Fibroblast of lung (primary cell): Measurements from ENCODE around the gene UBE4B. TPM values are rescaled to one million over a fixed set of nuclear protein-coding genes. Genes with fewer than 3 reads are reported as not detected.
"Not testable (repeated sequence)": the region's sequence is repeated elsewhere in the genome, so short reads cannot be mapped to it uniquely, and the experiment has no call there.

Experiments
- DNase-seq, 2 donors: peaks; one replicate each; pipeline versions ENCODE4 v3.0.0 to v3.0.0-alpha.2; 2010; ENCODE audit warnings: low read depth in 2 of 2
- H2AFZ ChIP-seq: 2 replicates; pipeline ENCODE4 v1.5.1; 2012; ENCODE audit warnings: low read length, control low read depth, inconsistent platforms
- H3K27ac ChIP-seq: 2 replicates; pipeline ENCODE4 v1.5.1; 2011; ENCODE audit warnings: low read length, control low read depth; ENCODE audit not compliant: insufficient read depth
- H3K27me3 ChIP-seq: 2 replicates; pipeline ENCODE4 v1.5.1; 2011; ENCODE audit warnings: mild to moderate bottlenecking, low read length; ENCODE audit not compliant: control insufficient read depth, insufficient read depth
- H3K36me3 ChIP-seq: 2 replicates; pipeline ENCODE4 v1.5.1; 2011; ENCODE audit warnings: low read length; ENCODE audit not compliant: control insufficient read depth, insufficient read depth
- H3K4me1 ChIP-seq: 2 replicates; pipeline ENCODE4 v1.5.1; 2011; ENCODE audit warnings: low read length; ENCODE audit not compliant: control insufficient read depth, insufficient read depth; ENCODE audit errors: extremely low read depth
- H3K4me2 ChIP-seq: 2 replicates; pipeline ENCODE4 v1.5.1; 2011; ENCODE audit warnings: low read length, control low read depth; ENCODE audit not compliant: insufficient read depth; ENCODE audit errors: extremely low read depth
- H3K4me3 ChIP-seq, 4 experiments: fragments of 200-600 bp in 1 of 4; sonication (generic) in 1 of 4; replicated peaks in 1 of 4; 2 replicates each; pipeline ENCODE4 v1.5.1; 2011 to 2016; ENCODE audit warnings: low read length in 4 of 4, low read depth in 3 of 4, mild to moderate bottlenecking in 3 of 4, control low read depth in 2 of 4, inconsistent platforms in 1 of 4, mixed read lengths in 1 of 4; ENCODE audit not compliant: insufficient read depth in 1 of 4; ENCODE audit errors: control extremely low read depth in 1 of 4
- H3K79me2 ChIP-seq: 2 replicates; pipeline ENCODE4 v1.5.1; 2012; ENCODE audit warnings: mild to moderate bottlenecking, low read length, inconsistent platforms; ENCODE audit not compliant: control insufficient read depth, insufficient read depth
- H3K9ac ChIP-seq: 2 replicates; pipeline ENCODE4 v1.5.1; 2011; ENCODE audit warnings: mild to moderate bottlenecking, low read length, control low read depth; ENCODE audit not compliant: insufficient read depth
- H3K9me3 ChIP-seq: 2 replicates; pipeline ENCODE4 v1.5.1; 2012; ENCODE audit warnings: low read depth, low read length; ENCODE audit not compliant: control insufficient read depth, insufficient read depth
- H4K20me1 ChIP-seq: 2 replicates; pipeline ENCODE4 v1.5.1; 2011; ENCODE audit warnings: low read length; ENCODE audit not compliant: control insufficient read depth, insufficient read depth; ENCODE audit errors: extremely low read depth
- EZH2 ChIP-seq: IDR thresholded peaks from 2 replicates; pipeline ENCODE4 v1.5.1; 2012; ENCODE audit warnings: low read length, control low read depth, mild to moderate bottlenecking; ENCODE audit errors: missing control alignments
- polyA plus RNA-seq, 2 donors: library from polyadenylated mRNA; depleted of rRNA in 1 of 2; stranded (reverse) in 1 of 2; unstranded in 1 of 2; fragments of >200 nt; gene quantifications; 2 replicates each; pipeline ENCODE4 v1.2.1, GENCODE V29; 2011 to 2012; ENCODE audit warnings: missing spikeins in 1 of 2
- total RNA-seq: library from RNA; depleted of rRNA; stranded (reverse); fragments of >200 nt; gene quantifications from 2 replicates; pipeline ENCODE4 v1.2.1, GENCODE V29; 2014
- TF ChIP-seq, protein P1 (sequence below), 2 donors: IDR thresholded peaks in 1 of 2; conservative IDR thresholded peaks in 1 of 2; 1 replicate in 1 of 2; 2 replicates in 1 of 2; pipeline ENCODE4 v1.5.1; 2011 to 2012; ENCODE audit warnings: low read length in 2 of 2, control low read depth in 1 of 2, inconsistent platforms in 1 of 2, low read depth in 1 of 2, mild to moderate bottlenecking in 1 of 2

Gene UBE4B
- total and polyA plus RNA-seq, 2 donors (not counting 1 experiment from before 2014, with no cell fraction given), result 21.9 to 30.7 TPM

- H3K9ac ChIP-seq, result no peak overlapping the region
Measured at GRCh38 chr1:9993561-9994075, 39.1 kb upstream of the UBE4B start.

GRCh38 chr1:9996624-9997582 is 35.9 kb upstream of the UBE4B start, which contains the start of gene RBP7:
Gene RBP7 (plus strand): TSS chr1:9997228. CDS start chr1:9997259, 31 bp downstream.
- Histone ChIP-seq H3K79me2 (no peaks in the 10 kb centered on the region), H3K9me3 (no peaks in the 10 kb centered on the region), H3K27me3 (peaks cover 20% of the 10 kb centered on the region), H3K36me3 (no peaks in the 10 kb centered on the region), H3K27ac (no peak within 1 kb of the TSS), H3K4me2 (peak within 1 kb of the TSS; percentile 51), H3K4me1 (no peaks in the 10 kb centered on the region), H2AFZ (no peak within 1 kb of the TSS), H3K9ac (no peak within 1 kb of the TSS), H3K4me3 (peak within 1 kb of the TSS in 1 of 4 experiments; percentile 34), H4K20me1 (no peaks in the 10 kb centered on the region)
- DNase-seq, result no peak
- TF ChIP-seq, protein P1, sequence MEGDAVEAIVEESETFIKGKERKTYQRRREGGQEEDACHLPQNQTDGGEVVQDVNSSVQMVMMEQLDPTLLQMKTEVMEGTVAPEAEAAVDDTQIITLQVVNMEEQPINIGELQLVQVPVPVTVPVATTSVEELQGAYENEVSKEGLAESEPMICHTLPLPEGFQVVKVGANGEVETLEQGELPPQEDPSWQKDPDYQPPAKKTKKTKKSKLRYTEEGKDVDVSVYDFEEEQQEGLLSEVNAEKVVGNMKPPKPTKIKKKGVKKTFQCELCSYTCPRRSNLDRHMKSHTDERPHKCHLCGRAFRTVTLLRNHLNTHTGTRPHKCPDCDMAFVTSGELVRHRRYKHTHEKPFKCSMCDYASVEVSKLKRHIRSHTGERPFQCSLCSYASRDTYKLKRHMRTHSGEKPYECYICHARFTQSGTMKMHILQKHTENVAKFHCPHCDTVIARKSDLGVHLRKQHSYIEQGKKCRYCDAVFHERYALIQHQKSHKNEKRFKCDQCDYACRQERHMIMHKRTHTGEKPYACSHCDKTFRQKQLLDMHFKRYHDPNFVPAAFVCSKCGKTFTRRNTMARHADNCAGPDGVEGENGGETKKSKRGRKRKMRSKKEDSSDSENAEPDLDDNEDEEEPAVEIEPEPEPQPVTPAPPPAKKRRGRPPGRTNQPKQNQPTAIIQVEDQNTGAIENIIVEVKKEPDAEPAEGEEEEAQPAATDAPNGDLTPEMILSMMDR (conservative IDR thresholded peaks at IDR 0.05 in 1 of 2, IDR thresholded peaks at IDR 0.05 in 1 of 2; ENCODE audit: low read depth in 1 of 2, low read length in 2 of 2), result no peak
- TF ChIP-seq EZH2, result peak; percentile 93

More at GRCh38 chr1:9993561-9994075, 39.1 kb upstream of the UBE4B start:
- TF ChIP-seq EZH2, result no peak
- Histone ChIP-seq H3K4me2 (no peak overlapping the region), H4K20me1 (no peaks in the 10 kb centered on the region), H3K4me1 (no peaks in the 10 kb centered on the region), H3K36me3 (no peaks in the 10 kb centered on the region), H3K27me3 (peaks cover 20% of the 10 kb centered on the region), H3K79me2 (no peaks in the 10 kb centered on the region), H3K9me3 (no peaks in the 10 kb centered on the region), H3K4me3 (no peak overlapping the region), H3K27ac (no peak overlapping the region), H2AFZ (no peak overlapping the region)
- no peak for DNase-seq

DNA sequence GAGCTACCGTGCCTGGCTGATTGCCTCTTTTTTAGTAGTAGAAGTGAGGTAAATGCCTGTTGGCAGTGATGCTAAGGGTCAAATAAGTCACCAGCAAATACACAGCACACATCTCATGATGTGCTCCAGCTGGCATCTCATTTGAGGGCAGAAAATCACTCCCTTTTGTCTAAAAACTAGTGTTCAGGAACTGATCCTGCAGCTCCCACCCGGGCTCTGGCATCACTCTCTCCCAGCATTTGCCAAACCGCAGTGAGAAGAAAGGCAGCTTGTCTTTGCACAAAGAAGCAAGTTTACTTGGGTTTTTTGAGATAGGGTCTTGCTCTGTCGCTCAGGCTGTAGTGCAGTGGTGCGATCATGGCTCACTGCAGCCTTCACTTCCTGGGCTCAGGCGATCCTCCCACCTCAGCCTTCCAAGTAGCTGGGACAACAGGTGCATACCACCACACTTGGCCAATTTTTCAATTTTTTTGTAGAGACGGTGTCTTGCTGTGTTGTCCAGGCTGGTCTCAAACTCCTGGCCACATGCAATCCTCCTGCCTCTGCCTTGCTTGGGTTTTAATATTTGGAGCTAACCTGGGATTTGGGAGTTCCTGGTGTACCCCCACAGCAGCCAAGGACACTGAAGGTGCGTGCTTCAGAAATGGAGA is 31.6 kb upstream of the UBE4B start:
- TF ChIP-seq, protein P1 (conservative IDR thresholded peaks at IDR 0.05 in 1 of 2, IDR thresholded peaks at IDR 0.05 in 1 of 2; ENCODE audit: low read depth in 1 of 2, low read length in 2 of 2), result no peak
- no peak for TF ChIP-seq EZH2
- H2AFZ ChIP-seq, result no peak overlapping the region
- H4K20me1 ChIP-seq, result no peaks in the 10 kb centered on the region
- H3K36me3 ChIP-seq, result no peaks in the 10 kb centered on the region
- H3K4me3 ChIP-seq, result no peak overlapping the region
- no peaks in the 10 kb centered on the region for H3K79me2 ChIP-seq
- DNase-seq, result peak in 1 of 2 donors; percentile 16
- H3K9ac ChIP-seq, result no peak overlapping the region
- H3K4me1 ChIP-seq, result no peaks in the 10 kb centered on the region
- peaks cover 19% of the 10 kb centered on the region for H3K27me3 ChIP-seq
- no peak overlapping the region for H3K4me2 ChIP-seq
- H3K9me3 ChIP-seq, result no peaks in the 10 kb centered on the region
- no peak overlapping the region for H3K27ac ChIP-seq

GRCh38 chr1:10005248-10005647 is 27.5 kb upstream of the UBE4B start:
- not testable (repeated sequence) for H4K20me1 ChIP-seq, H3K9me3 ChIP-seq, H3K79me2 ChIP-seq, H3K4me2 ChIP-seq, H3K27ac ChIP-seq, H3K4me1 ChIP-seq, H3K9ac ChIP-seq, H3K36me3 ChIP-seq, DNase-seq, H3K4me3 ChIP-seq, H2AFZ ChIP-seq, H3K27me3 ChIP-seq
